HG03460 (cell line): ENCODE results near the gene TRPM6.

Experiments used
- ATAC-seq: cut with Tn5 transposase; IDR thresholded peaks from one replicate; pipeline ENCODE4 v1.9.1; 2021; ENCODE audit not compliant: unreplicated experiment

The TRPM6 gene

GRCh38 chr9:74721696-74722660 is 165.7 kb downstream of the TRPM6 start:
- no peak for ATAC-seq

- no peak for ATAC-seq
These were observed 168.4 kb downstream of the TRPM6 start for GRCh38 chr9:74719306-74719705.

GRCh38 chr9:74718709-74719108 is 169.0 kb downstream of the TRPM6 start:
- no peak for ATAC-seq

GRCh38 chr9:74711341-74711740 is 176.4 kb downstream of the TRPM6 start:
- no peak for ATAC-seq

GRCh38 chr9:74697535-74697934 is 190.2 kb downstream of the TRPM6 start:
- ATAC-seq: no peak

GRCh38 chr9:74696520-74696919 is 191.2 kb downstream of the TRPM6 start:
- no peak for ATAC-seq

- no peak for ATAC-seq
These were observed 196.7 kb downstream of the TRPM6 start for GRCh38 chr9:74691058-74691457.

- ATAC-seq: no peak
These were observed 204.4 kb downstream of the TRPM6 start for GRCh38 chr9:74683322-74683721.

GRCh38 chr9:74681906-74682305 is 205.8 kb downstream of the TRPM6 start:
- ATAC-seq: no peak

GRCh38 chr9:74674077-74674476 is 213.6 kb downstream of the TRPM6 start:
- ATAC-seq: no peak
